MCF 10A (cell line): ENCODE data around the gene KIF1A. TPM values are rescaled to one million over a fixed set of nuclear protein-coding genes. Genes with fewer than 3 reads are reported as not detected.

ENCODE experiments used
- BruUV-seq: library from RNA; stranded (reverse); fragments of 400-500 nt; replicated peaks from 2 replicates; lab custom pipeline; 2021; lab: Mats Ljungman, UMichigan
- CTCF ChIA-PET: fragments of 300-600 bp; sonication (Branson Sonifier 250); formaldehyde crosslinking; extraction: SDS; loops from one replicate; lab custom pipeline; 2021; ENCODE audit warnings: antibody characterized with exemption, inconsistent platforms; lab: Yijun Ruan, JAX
- POLR2A ChIA-PET: fragments of 300-600, 350-650 bp; sonication (Branson Sonifier 250); formaldehyde crosslinking; extraction: SDS; loops from one replicate; lab custom pipeline; 2020; ENCODE audit warnings: antibody characterized with exemption, inconsistent platforms; lab: Yijun Ruan, JAX
- DNase-seq: peaks from one replicate; pipeline ENCODE4 v3.0.0-alpha.2; 2018; ENCODE audit not compliant: unreplicated experiment
- H3K27ac Mint-ChIP-seq: one replicate; pipeline ENCODE4 v1.8.0; 2022; ENCODE audit warnings: mild to moderate bottlenecking, low read depth, mixed read lengths; ENCODE audit not compliant: unreplicated experiment
- H3K27me3 Mint-ChIP-seq: one replicate; pipeline ENCODE4 v1.8.0; 2022; ENCODE audit warnings: mixed read lengths; ENCODE audit not compliant: insufficient read depth, unreplicated experiment
- H3K36me3 Mint-ChIP-seq: one replicate; pipeline ENCODE4 v1.8.0; 2022; ENCODE audit warnings: mild to moderate bottlenecking, moderate library complexity, mixed read lengths; ENCODE audit not compliant: insufficient read depth, unreplicated experiment
- H3K4me1 Mint-ChIP-seq: one replicate; pipeline ENCODE4 v1.8.0; 2022; ENCODE audit warnings: mixed read lengths; ENCODE audit not compliant: insufficient read depth, unreplicated experiment
- H3K4me3 Mint-ChIP-seq: one replicate; pipeline ENCODE4 v1.8.0; 2022; ENCODE audit warnings: mild to moderate bottlenecking, moderate library complexity, mixed read lengths; ENCODE audit not compliant: unreplicated experiment
- H3K9me3 Mint-ChIP-seq: one replicate; pipeline ENCODE4 v1.8.0; 2022; ENCODE audit warnings: mixed read lengths; ENCODE audit not compliant: unreplicated experiment
- intact Hi-C: fragments of 100-400 bp; cut with micrococcal nuclease; formaldehyde crosslinking; loops from 2 replicates; pipeline ENCODE4 v1.14.1; 2022
- total RNA-seq: library from RNA; stranded (reverse); gene quantifications from 2 replicates; pipeline ENCODE4 v1.2.3, GENCODE V29; 2022
- TF ChIP-seq, protein P1 (sequence below): fragments of 200-600 bp; IDR thresholded peaks from one replicate; pipeline ENCODE4 v1.8.0; 2022; ENCODE audit warnings: antibody characterized with exemption, mild to moderate bottlenecking; ENCODE audit not compliant: unreplicated experiment

Gene KIF1A
- total RNA-seq, 1 experiment from 2014 or later: not detected

DNA sequence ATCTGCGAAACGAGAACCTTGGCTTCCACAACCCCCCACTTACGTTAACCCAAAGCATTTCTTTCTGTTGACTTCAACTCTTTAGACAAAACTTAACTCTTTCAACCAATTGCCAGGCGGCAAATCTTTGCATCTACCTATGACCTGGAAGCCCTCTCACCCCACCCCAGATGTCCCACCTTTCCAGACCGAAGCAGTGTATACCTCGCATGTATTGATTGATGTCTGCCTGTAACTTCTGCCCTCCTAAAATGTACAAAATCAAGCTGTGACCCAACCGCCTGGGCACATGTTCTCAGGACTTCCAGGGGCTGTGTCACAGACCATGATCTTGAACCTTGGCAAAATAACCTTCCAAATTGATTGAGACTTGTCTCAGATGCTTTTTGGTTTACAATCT lies 149.6 kb downstream of the KIF1A start:
- H3K9me3 Mint-ChIP-seq: no peaks in the 10 kb centered on the region
- no peak for DNase-seq
- no TSS peak for BruUV-seq
- H3K4me1 Mint-ChIP-seq: no peaks in the 10 kb centered on the region
- H3K36me3 Mint-ChIP-seq: no peaks in the 10 kb centered on the region
- TF ChIP-seq, protein P1, sequence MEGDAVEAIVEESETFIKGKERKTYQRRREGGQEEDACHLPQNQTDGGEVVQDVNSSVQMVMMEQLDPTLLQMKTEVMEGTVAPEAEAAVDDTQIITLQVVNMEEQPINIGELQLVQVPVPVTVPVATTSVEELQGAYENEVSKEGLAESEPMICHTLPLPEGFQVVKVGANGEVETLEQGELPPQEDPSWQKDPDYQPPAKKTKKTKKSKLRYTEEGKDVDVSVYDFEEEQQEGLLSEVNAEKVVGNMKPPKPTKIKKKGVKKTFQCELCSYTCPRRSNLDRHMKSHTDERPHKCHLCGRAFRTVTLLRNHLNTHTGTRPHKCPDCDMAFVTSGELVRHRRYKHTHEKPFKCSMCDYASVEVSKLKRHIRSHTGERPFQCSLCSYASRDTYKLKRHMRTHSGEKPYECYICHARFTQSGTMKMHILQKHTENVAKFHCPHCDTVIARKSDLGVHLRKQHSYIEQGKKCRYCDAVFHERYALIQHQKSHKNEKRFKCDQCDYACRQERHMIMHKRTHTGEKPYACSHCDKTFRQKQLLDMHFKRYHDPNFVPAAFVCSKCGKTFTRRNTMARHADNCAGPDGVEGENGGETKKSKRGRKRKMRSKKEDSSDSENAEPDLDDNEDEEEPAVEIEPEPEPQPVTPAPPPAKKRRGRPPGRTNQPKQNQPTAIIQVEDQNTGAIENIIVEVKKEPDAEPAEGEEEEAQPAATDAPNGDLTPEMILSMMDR: no peak
- intact Hi-C loops: no loop called here
- ChIA-PET CTCF (no interaction called here), POLR2A (no interaction called here)
- no peak overlapping the region for H3K4me3 Mint-ChIP-seq
- no peak overlapping the region for H3K27ac Mint-ChIP-seq
- peaks cover 87% of the 10 kb centered on the region for H3K27me3 Mint-ChIP-seq

DNA sequence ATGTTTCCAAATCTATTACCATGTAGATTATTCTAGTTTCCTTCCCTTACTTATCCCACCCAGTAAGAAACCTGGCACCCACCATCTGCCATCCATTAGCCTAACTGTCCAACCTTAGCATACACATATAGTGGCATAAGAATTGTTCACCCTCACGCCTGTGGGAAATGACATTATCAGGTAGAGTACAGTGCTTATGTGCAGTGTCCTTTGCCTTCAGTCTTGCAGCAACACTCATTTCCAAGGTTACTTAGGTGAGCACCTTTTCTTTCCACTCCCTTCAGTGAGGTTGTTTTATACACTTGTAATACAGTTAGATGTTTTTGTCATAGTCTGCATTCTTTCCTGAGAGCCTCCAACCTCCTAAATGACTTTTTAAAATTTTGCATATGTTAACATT lies 155.4 kb downstream of the KIF1A start:
- intact Hi-C loops: no loop called here
- DNase-seq: no peak
- no peak overlapping the region for H3K4me3 Mint-ChIP-seq
- TF ChIP-seq, protein P1: no peak
- peaks cover 10% of the 10 kb centered on the region for H3K9me3 Mint-ChIP-seq
- ChIA-PET POLR2A (no interaction called here), CTCF (interaction anchor here (0.7 kb wide), 1 partner anchor 18 kb away, joined by 5 read pairs; no protein-coding TSS in a partner anchor)
- H3K27ac Mint-ChIP-seq: no peak overlapping the region
- no peaks in the 10 kb centered on the region for H3K36me3 Mint-ChIP-seq
- H3K4me1 Mint-ChIP-seq: no peaks in the 10 kb centered on the region
- BruUV-seq: no TSS peak
- H3K27me3 Mint-ChIP-seq: peaks cover 84% of the 10 kb centered on the region

Other genes with a start within 250 kb of the KIF1A start
- gene CAPN10, start 233.5 kb downstream of the KIF1A start, total RNA-seq: 27.6 and 35.2 TPM in 2 replicates
- gene GPR35, start 194.7 kb downstream of the KIF1A start, total RNA-seq: 0.42 and 0.81 TPM in 2 replicates
- not detected in 2 replicates for gene AQP12B, start 137.3 kb downstream of the KIF1A start, total RNA-seq
- gene AQP12A, start 128.4 kb downstream of the KIF1A start, total RNA-seq: not detected in 2 replicates
- gene AGXT, start 48.6 kb upstream of the KIF1A start, total RNA-seq: not detected in 2 replicates
- gene MAB21L4, start 75.9 kb upstream of the KIF1A start, total RNA-seq: not detected in 2 replicates
- gene CROCC2, start 86.1 kb upstream of the KIF1A start, total RNA-seq: not detected in 2 replicates
- 18.0 and 22.0 TPM in 2 replicates for gene SNED1, start 178.4 kb upstream of the KIF1A start, total RNA-seq